GM18867 (cell line): ENCODE data around the gene PCDHGC4.

Experiments
- ATAC-seq: cut with Tn5 transposase; IDR thresholded peaks from one replicate; pipeline ENCODE4 v1.9.1; 2021; ENCODE audit warnings: mild to moderate bottlenecking, moderate library complexity; ENCODE audit not compliant: unreplicated experiment

PCDHGC4 gene

DNA sequence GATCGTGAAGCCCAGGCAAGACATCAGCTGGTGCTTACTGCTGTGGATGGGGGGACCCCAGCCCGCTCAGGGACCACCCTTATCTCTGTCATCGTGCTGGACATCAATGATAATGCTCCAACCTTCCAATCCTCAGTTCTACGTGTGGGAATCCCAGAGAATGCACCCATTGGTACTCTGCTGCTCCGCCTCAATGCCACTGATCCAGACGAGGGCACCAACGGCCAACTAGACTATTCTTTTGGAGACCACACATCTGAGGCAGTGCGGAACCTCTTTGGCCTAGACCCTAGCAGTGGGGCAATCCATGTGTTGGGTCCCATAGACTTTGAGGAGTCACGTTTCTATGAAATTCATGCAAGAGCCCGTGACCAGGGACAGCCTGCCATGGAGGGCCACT, 5.0 kb downstream of the PCDHGC4 start:
- ATAC-seq: no peak

GRCh38 chr5:141490271-141490670, 5.4 kb downstream of the PCDHGC4 start:
- ATAC-seq: no peak

GRCh38 chr5:141490771-141491170, 5.9 kb downstream of the PCDHGC4 start:
- no peak for ATAC-seq

DNA sequence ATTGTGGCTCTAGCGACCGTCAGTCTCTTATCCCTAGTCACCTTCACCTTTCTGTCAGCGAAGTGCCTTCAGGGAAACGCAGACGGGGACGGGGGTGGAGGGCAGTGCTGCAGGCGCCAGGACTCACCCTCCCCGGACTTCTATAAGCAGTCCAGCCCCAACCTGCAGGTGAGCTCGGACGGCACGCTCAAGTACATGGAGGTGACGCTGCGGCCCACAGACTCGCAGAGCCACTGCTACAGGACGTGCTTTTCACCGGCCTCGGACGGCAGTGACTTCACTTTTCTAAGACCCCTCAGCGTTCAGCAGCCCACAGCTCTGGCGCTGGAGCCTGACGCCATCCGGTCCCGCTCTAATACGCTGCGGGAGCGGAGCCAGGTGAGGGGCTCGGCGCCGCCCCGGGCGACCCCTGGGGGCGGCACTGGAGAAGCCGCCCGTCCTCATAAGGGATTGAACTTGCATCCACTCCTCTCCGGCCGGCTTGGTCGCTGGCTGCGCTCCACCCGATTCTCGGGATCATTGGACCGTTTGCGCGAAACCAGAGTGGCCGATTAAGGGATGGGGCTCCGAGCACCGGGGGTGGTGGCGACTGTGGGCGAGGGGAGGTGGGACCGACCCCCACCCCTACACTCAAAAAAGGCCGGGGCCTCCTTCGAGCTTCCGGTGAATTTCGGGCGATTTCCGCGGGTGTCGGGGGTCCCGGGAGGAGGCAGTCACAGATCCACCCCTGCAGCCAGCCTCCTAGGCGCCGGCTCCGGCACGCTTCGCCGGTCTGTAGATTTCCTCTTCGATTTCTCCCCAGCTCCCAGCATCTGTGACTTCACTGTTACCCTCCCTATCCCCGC, 6.7 kb downstream of the PCDHGC4 start:
- ATAC-seq: no peak

DNA sequence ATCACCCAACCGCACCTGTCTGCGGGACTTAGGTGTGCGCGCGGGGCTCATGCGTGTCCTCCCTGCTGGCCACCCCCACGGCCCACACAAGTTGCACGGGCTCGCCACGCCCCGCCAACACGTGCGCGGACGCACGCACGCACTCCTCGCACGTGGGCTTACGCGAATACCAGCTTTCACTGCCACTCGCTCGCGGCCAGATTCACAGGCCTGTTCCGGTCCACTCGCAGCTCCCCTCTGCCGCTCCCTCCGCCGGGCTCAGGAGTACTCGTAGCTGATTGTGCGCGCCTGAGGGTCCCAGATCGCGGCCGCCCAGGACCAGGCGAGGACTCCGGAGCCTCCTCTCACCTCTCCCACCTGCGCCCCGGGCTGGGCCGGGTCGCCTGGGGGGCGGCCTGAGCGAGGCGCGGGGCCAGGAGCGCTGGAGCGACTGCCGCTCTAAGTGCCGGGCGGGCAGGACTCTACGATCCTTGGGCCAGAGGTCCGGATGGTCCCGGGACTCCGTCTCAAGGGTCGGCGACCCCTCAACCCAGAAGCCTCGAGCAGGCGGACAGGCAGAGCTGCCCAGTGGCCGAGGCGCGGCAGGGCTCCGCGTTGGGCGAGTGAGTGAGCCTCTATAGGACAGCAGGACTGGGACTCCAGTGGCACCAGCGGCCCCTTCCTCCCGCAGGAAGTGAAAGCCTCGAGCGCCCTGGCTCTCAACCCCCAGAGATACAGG, 7.5 kb downstream of the PCDHGC4 start:
- ATAC-seq: no peak

- no peak for ATAC-seq
These were observed 8.9 kb downstream of the PCDHGC4 start for GRCh38 chr5:141493500-141494422.

DNA sequence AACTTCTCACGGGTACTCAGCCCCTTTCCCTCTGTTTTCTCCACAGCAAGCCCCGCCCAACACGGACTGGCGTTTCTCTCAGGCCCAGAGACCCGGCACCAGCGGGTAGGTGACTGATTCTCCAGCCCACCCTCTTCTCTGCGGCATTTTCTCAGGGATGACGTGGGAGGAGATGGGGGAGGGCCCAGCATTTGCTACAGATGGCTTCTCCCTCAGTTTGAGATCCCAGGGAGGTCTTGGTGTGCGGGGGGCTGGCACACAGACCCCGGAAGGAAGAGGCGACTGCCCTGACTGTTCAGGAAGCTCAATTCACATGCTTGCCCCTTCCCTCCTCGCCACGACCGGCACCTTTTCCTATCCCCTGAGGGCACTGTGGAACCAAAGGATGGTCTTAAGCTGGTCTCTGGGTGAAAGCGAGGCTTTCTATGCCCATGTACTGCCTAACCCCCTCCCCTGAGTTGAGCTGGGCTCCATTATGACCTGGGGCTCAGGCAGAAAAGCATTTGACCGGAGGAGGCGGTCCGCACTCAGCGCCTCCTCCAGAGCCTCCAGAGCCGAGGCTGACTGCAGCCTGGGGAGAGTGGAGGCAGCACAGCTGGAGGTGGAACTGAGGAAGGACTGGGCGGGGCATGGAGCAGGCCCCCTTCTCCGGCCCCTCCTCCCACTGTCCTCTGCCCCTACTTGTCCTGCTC, 10.1 kb downstream of the PCDHGC4 start:
- ATAC-seq: no peak

DNA sequence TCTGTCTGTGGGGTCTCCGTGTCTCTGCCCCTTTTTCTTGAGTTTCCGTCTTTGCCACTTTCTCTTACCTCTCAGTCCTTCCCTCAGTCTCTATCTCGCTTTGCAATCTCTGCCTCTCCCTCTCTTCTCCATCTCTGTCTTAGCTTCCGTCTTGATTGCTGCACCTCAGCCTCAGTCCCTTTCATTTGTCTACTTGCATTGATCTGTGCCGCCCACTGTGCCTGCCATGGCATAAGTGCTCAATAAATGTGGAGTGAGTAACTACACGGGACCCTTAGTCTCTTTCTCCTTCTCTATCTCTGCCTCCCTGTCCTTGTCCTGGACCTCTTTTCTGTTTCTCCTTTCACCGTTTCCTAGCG, 10.6 kb downstream of the PCDHGC4 start:
- ATAC-seq: no peak

GRCh38 chr5:141496038-141496437, 11.2 kb downstream of the PCDHGC4 start:
- no peak for ATAC-seq

GRCh38 chr5:141501761-141502160, 16.9 kb downstream of the PCDHGC4 start:
- no peak for ATAC-seq

- ATAC-seq: no peak
These were observed 18.9 kb downstream of the PCDHGC4 start for GRCh38 chr5:141503681-141504080.

- no peak for ATAC-seq
These were observed 19.4 kb downstream of the PCDHGC4 start for GRCh38 chr5:141504216-141504615.

- ATAC-seq: no peak
These were observed 21.7 kb downstream of the PCDHGC4 start for GRCh38 chr5:141506381-141507155.

DNA sequence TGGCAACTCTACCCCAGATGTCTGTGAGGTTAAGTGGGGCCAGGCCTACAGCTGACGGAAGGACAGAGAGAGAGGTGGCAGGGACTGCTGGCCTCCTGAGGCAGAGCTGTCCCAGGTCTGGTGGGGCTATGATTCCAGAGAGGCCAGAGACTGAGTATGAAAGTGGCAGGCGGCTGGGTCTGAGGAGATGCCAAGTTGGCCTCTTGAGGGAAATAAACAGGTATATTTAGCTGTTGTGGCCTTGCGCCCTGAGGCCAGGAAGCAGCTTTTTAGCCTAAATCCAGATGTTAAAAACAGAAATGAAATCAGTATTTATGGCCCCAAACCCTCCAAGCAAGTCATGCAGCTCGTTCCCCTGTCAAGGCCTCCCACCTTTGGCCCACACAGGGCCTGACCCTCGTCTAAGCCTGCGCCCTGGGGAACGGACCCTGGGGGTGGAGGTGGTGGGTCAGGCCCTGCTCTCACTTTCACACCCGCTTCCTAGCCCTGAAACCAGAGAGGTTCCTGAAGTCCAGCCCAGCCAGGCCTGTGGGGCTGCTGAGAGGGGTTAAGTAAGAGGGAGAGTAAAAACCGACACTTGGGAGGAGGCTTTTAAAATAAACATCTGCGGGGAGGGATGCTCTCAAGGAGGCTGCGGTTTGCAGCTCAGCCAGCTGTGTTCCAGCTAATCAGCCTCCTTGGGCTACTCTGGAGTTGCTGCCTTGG, 22.7 kb downstream of the PCDHGC4 start:
- ATAC-seq: peak; percentile 43

DNA sequence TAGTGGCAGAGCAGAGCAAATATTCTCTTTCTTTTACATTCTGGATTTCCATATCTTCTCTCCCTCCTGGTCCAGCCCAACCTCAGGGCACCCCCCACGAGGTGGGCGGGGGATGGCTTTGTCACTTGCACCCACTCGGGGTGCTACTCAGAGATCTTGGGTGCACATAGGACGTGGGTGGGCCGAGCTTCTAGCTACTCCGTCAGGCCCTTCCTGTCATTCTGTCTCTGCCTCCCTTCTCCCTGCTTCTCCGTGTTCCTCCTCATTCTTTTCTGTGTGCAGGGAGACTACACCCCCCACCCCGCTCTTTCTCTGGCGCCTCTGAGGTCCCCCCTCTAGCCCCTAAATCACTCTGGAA, 23.6 kb downstream of the PCDHGC4 start:
- no peak for ATAC-seq

DNA sequence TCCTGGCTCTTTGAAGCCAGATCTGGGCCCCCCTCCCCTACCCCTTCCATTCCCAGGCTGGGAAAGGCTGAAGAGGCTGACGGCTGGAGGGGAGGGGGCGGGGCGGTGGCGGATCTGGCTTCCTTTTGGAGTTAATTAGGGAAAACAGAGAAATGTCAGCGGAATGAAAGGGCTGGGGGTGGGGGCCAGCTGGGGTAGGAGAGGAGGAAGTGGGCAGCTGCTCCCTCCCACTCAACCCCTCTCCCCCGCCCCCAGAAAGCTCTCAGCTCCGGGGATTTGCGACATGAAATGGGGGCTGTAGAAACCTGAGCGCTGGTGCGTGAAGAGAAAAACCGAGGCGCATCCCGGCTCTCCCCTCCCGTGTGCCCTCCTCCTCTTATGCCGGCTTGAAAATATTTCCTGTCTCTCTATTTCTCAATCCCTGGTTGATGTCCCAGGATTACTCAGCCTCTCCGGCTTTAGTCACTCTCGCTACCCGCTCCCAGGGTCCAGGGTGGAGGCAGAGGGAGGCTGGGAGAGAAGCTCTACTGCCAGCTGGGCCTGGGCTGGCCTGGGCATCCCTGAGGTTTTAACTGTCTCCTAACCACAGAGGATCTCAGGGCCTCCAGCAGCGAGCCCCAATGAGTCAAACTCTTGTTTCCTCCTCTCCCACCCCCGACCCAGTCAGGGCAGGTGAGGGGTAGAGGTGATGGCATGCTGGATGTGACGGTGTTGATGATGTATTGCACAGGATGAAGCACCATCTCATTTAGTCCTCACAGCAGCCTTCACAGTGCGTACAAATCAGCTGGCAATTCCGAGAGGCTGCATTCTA, 24.2 kb downstream of the PCDHGC4 start:
- ATAC-seq: no peak

DNA sequence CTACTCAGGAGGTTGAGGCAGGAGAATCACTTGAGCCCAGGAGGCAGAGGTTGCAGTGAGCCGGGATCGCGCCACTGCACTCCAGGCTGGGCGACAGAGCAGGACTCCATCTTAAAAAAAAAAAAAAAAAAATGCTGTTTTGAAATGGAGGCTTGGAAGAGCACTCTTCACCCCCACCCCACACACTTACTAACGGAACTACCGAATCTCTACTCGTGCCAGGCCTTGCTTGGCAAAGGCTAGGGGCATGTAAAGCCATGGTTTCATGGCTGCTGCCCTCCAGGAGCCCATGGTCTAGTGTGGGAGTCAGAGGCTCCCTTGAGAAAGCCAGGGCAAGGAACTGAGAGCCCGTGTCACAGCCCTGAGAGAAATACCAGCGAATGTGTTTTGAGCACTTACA, 25.3 kb downstream of the PCDHGC4 start:
- no peak for ATAC-seq

DNA sequence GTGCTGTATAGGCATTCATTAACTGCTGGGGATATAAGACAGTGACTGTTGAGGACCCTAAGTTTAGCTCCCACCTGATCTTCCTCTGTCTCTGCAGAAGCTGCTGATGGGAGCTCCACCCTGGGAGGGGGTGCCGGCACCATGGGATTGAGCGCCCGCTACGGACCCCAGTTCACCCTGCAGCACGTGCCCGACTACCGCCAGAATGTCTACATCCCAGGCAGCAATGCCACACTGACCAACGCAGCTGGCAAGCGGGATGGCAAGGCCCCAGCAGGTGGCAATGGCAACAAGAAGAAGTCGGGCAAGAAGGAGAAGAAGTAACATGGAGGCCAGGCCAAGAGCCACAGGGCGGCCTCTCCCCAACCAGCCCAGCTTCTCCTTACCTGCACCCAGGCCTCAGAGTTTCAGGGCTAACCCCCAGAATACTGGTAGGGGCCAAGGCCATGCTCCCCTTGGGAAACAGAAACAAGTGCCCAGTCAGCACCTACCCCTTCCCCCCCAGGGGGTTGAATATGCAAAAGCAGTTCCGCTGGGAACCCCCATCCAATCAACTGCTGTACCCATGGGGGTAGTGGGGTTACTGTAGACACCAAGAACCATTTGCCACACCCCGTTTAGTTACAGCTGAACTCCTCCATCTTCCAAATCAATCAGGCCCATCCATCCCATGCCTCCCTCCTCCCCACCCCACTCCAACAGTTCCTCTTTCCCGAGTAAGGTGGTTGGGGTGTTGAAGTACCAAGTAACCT, 26.2 kb downstream of the PCDHGC4 start:
- peak; percentile 24 for ATAC-seq
